Body of pancreas (tissue), 4 donors: ENCODE data around the gene ZNF440.

Source experiments
- CTCF ChIP-seq, 7 experiments: fragments of 450-650 bp in 4 of 7; fragments of 200-600 bp in 3 of 7; sonication (generic) in 3 of 7; IDR thresholded peaks; one replicate each; pipeline ENCODE4 v1.5.1; 2016 to 2019; ENCODE audit warnings: antibody characterized with exemption in 7 of 7
- POLR2A ChIP-seq, 3 donors: fragments of 450-650 bp; IDR thresholded peaks; one replicate each; pipeline ENCODE4 v1.6.1; 2016; ENCODE audit warnings: antibody characterized with exemption in 3 of 3, mild to moderate bottlenecking in 2 of 3

- TF ChIP-seq CTCF (IDR thresholded peaks at IDR 0.05) (peak in 6 of 7 experiments; percentile 11 to 47 (median 30)), POLR2A (IDR thresholded peaks at IDR 0.05) (peak; percentile 47 to 86 (median 83))
These were observed 15.4 kb upstream of the ZNF440 start, which contains the start of gene ZNF491 for GRCh38 chr19:11798391-11799330.
